Upper lobe of right lung (tissue), 1 donor: ENCODE results near the gene HLA-DOB. TPM values are rescaled to one million over a fixed set of nuclear protein-coding genes. Genes with fewer than 3 reads are reported as not detected.

ENCODE experiments used
- ATAC-seq: fragments of 200-7000 bp; cut with Tn5 transposase; one replicate; pipeline ENCODE4 v1.9.1; 2020; ENCODE audit warnings: mild to moderate bottlenecking, moderate library complexity
- DNase-seq: peaks from one replicate; pipeline ENCODE4 v3.0.0-alpha.2; 2020
- H3K27ac ChIP-seq: fragments of 200-600 bp; one replicate; pipeline ENCODE4 v1.8.0; 2022
- H3K27me3 ChIP-seq: fragments of 200-600 bp; one replicate; pipeline ENCODE4 v1.8.0; 2022; ENCODE audit warnings: mild to moderate bottlenecking
- H3K36me3 ChIP-seq: fragments of 200-600 bp; one replicate; pipeline ENCODE4 v1.8.0; 2022
- H3K4me1 ChIP-seq: fragments of 200-600 bp; one replicate; pipeline ENCODE4 v1.8.0; 2022
- H3K4me3 ChIP-seq: fragments of 200-600 bp; one replicate; pipeline ENCODE4 v1.8.0; 2022; ENCODE audit warnings: mild to moderate bottlenecking
- H3K9me3 ChIP-seq: fragments of 200-600 bp; one replicate; pipeline ENCODE4 v1.8.0; 2022
- intact Hi-C: fragments of 100-400 bp; cut with DNase I; formaldehyde crosslinking; loops from one replicate; pipeline ENCODE4 v1.11.0; 2022
- total RNA-seq: library from RNA; stranded (reverse); fragmentation: NEBNext Ultra II Directional; extraction: Animal tissue kit (Norgen Biotek cat#: 25700); gene quantifications from one replicate; pipeline ENCODE4 v1.2.1, GENCODE V29; 2021
- TF ChIP-seq, protein P1 (sequence below): fragments of 200-600 bp; IDR thresholded peaks from one replicate; pipeline ENCODE4 v1.8.0; 2022; ENCODE audit warnings: antibody characterized with exemption
- donor health status: DM: no; HTN: yes; CAD: no; lungs with severe emphysema.

HLA-DOB gene
- total RNA-seq, 1 donor from 2014 or later, result 0.64 TPM

DNA sequence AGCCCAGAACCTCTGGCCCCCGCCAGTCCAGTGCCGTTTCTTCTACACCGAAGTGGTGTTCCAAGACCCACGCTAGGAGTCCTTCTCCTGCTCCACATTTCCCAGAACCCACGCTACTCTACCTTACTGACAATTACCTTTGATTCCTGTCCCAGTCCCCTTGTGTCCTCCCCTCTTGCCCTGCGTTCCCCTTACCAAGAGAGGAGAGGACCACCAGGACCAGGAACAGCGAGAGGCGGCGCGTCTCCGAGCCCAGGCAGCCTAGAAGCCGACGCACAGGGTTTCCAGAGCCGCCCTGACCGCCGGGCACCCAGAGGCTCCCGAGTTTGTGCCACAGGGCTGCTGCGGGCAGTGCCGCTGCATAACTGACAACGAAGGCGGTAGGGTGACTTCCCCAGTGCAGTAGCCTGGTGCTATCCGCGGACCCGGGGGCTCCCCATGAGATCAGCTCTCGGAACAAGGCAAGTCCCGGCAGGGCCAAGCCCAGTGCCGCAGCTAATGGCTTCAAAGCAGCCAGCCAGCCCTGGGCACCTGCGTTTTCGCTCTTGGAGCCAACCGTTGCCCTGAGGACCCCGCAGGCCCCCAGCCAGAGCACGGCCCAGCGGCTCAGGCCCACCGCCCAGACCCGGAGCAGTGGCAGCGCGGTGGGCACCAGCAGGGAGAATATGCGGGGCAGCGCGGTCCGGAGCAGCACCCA, 36.2 kb upstream of the HLA-DOB start:
- TF ChIP-seq, protein P1, sequence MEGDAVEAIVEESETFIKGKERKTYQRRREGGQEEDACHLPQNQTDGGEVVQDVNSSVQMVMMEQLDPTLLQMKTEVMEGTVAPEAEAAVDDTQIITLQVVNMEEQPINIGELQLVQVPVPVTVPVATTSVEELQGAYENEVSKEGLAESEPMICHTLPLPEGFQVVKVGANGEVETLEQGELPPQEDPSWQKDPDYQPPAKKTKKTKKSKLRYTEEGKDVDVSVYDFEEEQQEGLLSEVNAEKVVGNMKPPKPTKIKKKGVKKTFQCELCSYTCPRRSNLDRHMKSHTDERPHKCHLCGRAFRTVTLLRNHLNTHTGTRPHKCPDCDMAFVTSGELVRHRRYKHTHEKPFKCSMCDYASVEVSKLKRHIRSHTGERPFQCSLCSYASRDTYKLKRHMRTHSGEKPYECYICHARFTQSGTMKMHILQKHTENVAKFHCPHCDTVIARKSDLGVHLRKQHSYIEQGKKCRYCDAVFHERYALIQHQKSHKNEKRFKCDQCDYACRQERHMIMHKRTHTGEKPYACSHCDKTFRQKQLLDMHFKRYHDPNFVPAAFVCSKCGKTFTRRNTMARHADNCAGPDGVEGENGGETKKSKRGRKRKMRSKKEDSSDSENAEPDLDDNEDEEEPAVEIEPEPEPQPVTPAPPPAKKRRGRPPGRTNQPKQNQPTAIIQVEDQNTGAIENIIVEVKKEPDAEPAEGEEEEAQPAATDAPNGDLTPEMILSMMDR, result no peak
- ATAC-seq, result peak; percentile 47
- H3K4me3 ChIP-seq, result peak overlapping the region; percentile 98
- DNase-seq, result peak; percentile 82
- no peaks in the 10 kb centered on the region for H3K27me3 ChIP-seq
- peak overlapping the region; percentile 97 for H3K27ac ChIP-seq
- intact Hi-C loops, result no loop called here
- peaks cover 23% of the 10 kb centered on the region for H3K4me1 ChIP-seq
- no peaks in the 10 kb centered on the region for H3K9me3 ChIP-seq
- peaks cover 47% of the 10 kb centered on the region for H3K36me3 ChIP-seq

DNA sequence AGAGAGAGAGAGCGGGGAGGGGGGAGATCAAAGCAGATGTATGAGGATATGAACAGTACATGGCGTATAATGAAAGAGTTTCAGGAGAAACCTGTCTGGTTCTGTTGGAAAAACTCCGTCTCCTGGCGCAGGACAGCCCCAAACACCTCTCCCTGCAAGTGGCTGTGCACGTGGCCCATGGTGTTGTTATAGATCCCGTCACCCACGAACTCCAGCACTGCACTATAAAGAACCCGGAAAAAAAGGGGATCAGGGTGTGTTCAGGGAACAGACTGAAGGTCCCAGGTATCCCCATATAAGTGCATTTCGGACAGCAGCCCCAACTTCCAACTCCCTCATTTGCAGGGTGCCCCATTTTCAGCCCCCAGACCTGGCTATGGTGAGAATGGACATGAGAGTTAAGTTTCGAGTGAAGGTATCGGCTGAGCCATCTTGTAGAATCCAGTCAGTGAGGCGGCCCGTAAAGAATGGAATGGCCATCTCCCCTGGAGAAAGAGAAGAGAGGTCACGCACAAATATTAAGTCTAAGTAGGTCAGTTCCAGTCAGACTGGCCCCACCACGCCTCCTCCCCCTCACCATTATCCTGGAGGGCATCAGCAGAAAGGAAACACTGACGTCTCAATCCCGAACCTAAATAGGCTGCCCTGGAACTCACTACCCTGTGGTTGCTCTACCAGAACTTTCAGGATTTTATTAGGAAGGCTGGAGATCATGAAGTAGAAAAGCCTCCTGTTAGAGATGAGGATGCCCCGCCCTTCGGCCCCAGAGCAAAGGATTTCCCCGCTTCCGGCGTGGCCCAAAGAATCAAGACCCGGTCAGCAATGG, 35.4 kb upstream of the HLA-DOB start:
- intact Hi-C loops, result no loop called here
- peaks cover 47% of the 10 kb centered on the region for H3K36me3 ChIP-seq
- DNase-seq, result no peak
- peaks cover 29% of the 10 kb centered on the region for H3K4me1 ChIP-seq
- peak overlapping the region; percentile 98 for H3K4me3 ChIP-seq
- H3K9me3 ChIP-seq, result no peaks in the 10 kb centered on the region
- no peaks in the 10 kb centered on the region for H3K27me3 ChIP-seq
- H3K27ac ChIP-seq, result peak overlapping the region; percentile 97
- no peak for ATAC-seq
- TF ChIP-seq, protein P1, result no peak

DNA sequence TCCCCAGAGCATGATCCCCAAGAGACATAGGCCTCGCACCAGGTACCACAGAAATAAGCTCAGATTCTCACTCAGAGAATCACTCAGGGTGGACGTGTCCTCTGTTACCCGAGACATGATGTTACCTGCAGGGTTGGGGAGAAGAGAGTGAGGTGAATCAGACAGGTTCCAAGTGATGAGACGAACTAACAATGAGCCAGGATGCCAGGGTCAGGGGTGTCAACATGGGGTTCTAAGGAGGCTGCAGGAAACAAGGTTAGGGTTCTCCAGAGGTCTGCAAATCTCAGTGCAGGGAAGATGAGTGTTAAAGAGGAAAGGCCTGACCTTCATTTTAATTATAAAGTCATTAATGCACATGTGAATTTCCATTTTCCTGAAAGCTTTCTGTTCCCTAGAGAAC, 34.2 kb upstream of the HLA-DOB start:
- TF ChIP-seq, protein P1, result no peak
- Histone ChIP-seq H3K4me3 (peak overlapping the region; percentile 11), H3K9me3 (no peaks in the 10 kb centered on the region), H3K36me3 (peaks cover 56% of the 10 kb centered on the region), H3K27ac (no peak overlapping the region), H3K4me1 (peaks cover 36% of the 10 kb centered on the region), H3K27me3 (no peaks in the 10 kb centered on the region)
- DNase-seq (no peak), ATAC-seq (no peak)
- intact Hi-C loops, result no loop called here

DNA sequence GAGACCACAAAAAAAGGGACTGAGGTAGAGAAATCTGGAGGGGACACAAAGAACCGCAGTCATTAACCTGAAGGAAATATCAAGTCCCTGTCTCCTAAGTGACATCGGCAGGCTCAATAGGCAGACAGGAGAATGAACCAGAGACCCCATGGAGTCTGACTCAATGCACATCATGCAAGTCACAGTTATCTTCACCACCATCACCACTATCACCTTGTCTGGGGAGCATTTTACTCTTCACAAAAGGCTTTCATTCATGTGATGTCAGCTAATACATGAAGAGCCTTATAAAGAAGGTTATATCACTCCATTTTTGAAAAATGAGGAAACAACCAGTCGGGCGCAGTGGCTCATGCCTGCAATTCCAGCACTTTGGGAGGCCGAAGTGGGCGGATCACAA, 32.3 kb upstream of the HLA-DOB start:
- Histone ChIP-seq H3K27me3 (no peaks in the 10 kb centered on the region), H3K4me1 (peaks cover 45% of the 10 kb centered on the region), H3K4me3 (no peak overlapping the region), H3K9me3 (no peaks in the 10 kb centered on the region), H3K27ac (no peak overlapping the region), H3K36me3 (peaks cover 60% of the 10 kb centered on the region)
- no peak for DNase-seq
- TF ChIP-seq, protein P1, result no peak
- intact Hi-C loops, result no loop called here
- ATAC-seq, result no peak

DNA sequence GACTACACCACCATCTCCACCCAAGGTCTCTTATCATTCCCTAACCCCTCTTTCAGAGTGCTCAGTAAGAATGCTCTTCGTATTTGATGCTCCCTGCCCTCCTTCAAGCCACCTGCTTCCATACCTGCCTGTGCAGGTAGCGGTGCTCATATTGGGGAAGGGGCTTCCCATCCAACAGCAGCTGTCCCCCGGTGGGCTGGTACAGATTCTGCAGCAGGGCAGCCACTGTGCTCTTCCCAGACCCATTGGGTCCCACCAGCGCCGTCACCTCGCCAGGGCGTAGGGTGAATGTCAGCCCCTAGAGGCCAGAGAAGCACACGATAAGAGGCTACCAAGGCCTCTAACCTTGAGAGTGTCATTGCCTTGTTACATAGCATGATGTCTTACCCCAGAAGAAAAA, 31.0 kb upstream of the HLA-DOB start:
- Histone ChIP-seq H3K9me3 (no peaks in the 10 kb centered on the region), H3K27me3 (no peaks in the 10 kb centered on the region), H3K36me3 (peaks cover 60% of the 10 kb centered on the region), H3K4me3 (no peak overlapping the region), H3K27ac (no peak overlapping the region), H3K4me1 (peaks cover 50% of the 10 kb centered on the region)
- TF ChIP-seq, protein P1, result no peak
- no peak for DNase-seq
- no peak for ATAC-seq
- intact Hi-C loops, result no loop called here
